Spleen (tissue), 11 donors: ENCODE measurements around the gene EP400. TPM values are rescaled to one million over a fixed set of nuclear protein-coding genes. Genes with fewer than 3 reads are reported as not detected.
A peak's percentile ranks its signal among the peaks of the same experiment; 100 is the strongest.

Source experiments
- DNase-seq: peaks from one replicate; pipeline ENCODE4 v3.0.0-alpha.2; 2020
- H3K27ac ChIP-seq, 8 donors: fragments of 200-600 bp; sonication (generic) in 7 of 8; 1 replicate in 4 of 8; 2 replicates in 4 of 8; pipeline versions ENCODE4 v1.5.0 to v1.8.0; 2016 to 2021; ENCODE audit warnings: inconsistent platforms in 4 of 8, mild to moderate bottlenecking in 4 of 8, moderate library complexity in 1 of 8
- H3K27me3 ChIP-seq, 7 donors: fragments of 200-600 bp; sonication (generic) in 6 of 7; replicated peaks in 1 of 7; 1 replicate in 4 of 7; 2 replicates in 3 of 7; pipeline versions ENCODE4 v1.5.0 to v1.8.0; 2016 to 2021; ENCODE audit warnings: inconsistent platforms in 3 of 7, mild to moderate bottlenecking in 1 of 7
- H3K36me3 ChIP-seq, 6 donors: fragments of 200-600 bp; sonication (generic) in 5 of 6; 1 replicate in 4 of 6; 2 replicates in 2 of 6; pipeline versions ENCODE4 v1.5.0 to v1.8.0; 2016 to 2021; ENCODE audit warnings: inconsistent platforms in 2 of 6
- H3K4me1 ChIP-seq, 6 donors: fragments of 200-600 bp; sonication (generic) in 5 of 6; 1 replicate in 3 of 6; 2 replicates in 3 of 6; pipeline versions ENCODE4 v1.5.0 to v1.8.0; 2016 to 2021; ENCODE audit warnings: inconsistent platforms in 3 of 6
- H3K4me3 ChIP-seq, 8 donors: fragments of 200-600 bp; sonication (generic) in 7 of 8; 1 replicate in 4 of 8; 2 replicates in 4 of 8; pipeline versions ENCODE4 v1.5.0 to v1.8.0; 2016 to 2021; ENCODE audit warnings: inconsistent platforms in 4 of 8, mild to moderate bottlenecking in 4 of 8, moderate library complexity in 2 of 8
- H3K9me3 ChIP-seq, 8 donors: fragments of 200-600 bp; sonication (generic) in 7 of 8; 1 replicate in 4 of 8; 2 replicates in 4 of 8; pipeline versions ENCODE4 v1.5.0 to v1.8.0; 2016 to 2021; ENCODE audit warnings: inconsistent platforms in 4 of 8
- CTCF ChIP-seq, 11 experiments: fragments of 200-600 bp in 7 of 11; fragments of 450-650 bp in 4 of 11; sonication (generic) in 4 of 11; IDR thresholded peaks in 8 of 11; conservative IDR thresholded peaks in 3 of 11; 1 replicate in 7 of 11; 2 replicates in 4 of 11; pipeline versions ENCODE4 v1.4.0 to v1.8.0; 2016 to 2021; ENCODE audit warnings: antibody characterized with exemption in 11 of 11, inconsistent platforms in 4 of 11, mild to moderate bottlenecking in 1 of 11
- POLR2A ChIP-seq, 3 donors: fragments of 450-650 bp; IDR thresholded peaks; one replicate each; pipeline ENCODE4 v1.5.1; 2017; ENCODE audit warnings: antibody characterized with exemption in 3 of 3, mild to moderate bottlenecking in 1 of 3
- POLR2AphosphoS5 ChIP-seq, 3 donors: sonication (generic); formaldehyde crosslinking; IDR thresholded peaks; one replicate each; pipeline ENCODE4 v1.5.1; 2017; ENCODE audit warnings: antibody characterized with exemption in 3 of 3
- WGBS, 5 donors: extraction: QIAGEN DNeasy Blood & Tissue Kit in 3 of 5; methylation state at CpG; one replicate each; pipeline versions ENCODE4 v1.1.5 to v1.1.7; 2013 to 2018; 5-methylcytosine and 5-hydroxymethylcytosine counted together
- intact Hi-C: fragments of 100-400 bp; cut with DNase I; formaldehyde crosslinking; loops from one replicate; pipeline ENCODE4 v1.15.0; 2023; ENCODE audit warnings: low total_unique reads
- polyA plus RNA-seq, 3 donors: library from polyadenylated mRNA; stranded (reverse); fragments of 200-250 nt; gene quantifications; one replicate each; pipeline ENCODE4 v1.2.1, GENCODE V29; 2013
- total RNA-seq, 7 donors: library from RNA; depleted of rRNA in 3 of 7; stranded (reverse); fragments of >200 nt in 3 of 7; fragmentation: NEBNext Ultra II Directional in 4 of 7; extraction: Animal tissue kit (Norgen Biotek cat#: 25700) in 4 of 7; gene quantifications; one replicate each; pipeline versions ENCODE4 v1.1.0 to v1.2.1, GENCODE V29; 2016 to 2021
- donor health status: healthy with polysubstance abuse.
- donor health status: DM: no; HTN: no; CAD: no; lungs with moderate emphysema.
- donor health status: DM: no; HTN: no; CAD: no.
- donor health status: Bipolar disorder and iron deficiency.
- donor health status: healthy.
- donor health status: DM: no; HTN: no; CAD: no.
- donor health status: DM: yes; HTN: yes; CAD: no.

The EP400 gene
- total and polyA plus RNA-seq, 10 donors = 11.8 to 70.2 (median 45.6) TPM

GRCh38 chr12:131994589-131994988 lies 44.8 kb downstream of the EP400 start:
- no peak overlapping the region for H3K4me3 ChIP-seq
- TF ChIP-seq POLR2A (IDR thresholded peaks at IDR 0.05) (no peak), CTCF (IDR thresholded peaks at IDR 0.05 in 8 of 11, conservative IDR thresholded peaks at IDR 0.05 in 3 of 11) (no peak), POLR2AphosphoS5 (IDR thresholded peaks at IDR 0.05) (no peak)
- no peak for DNase-seq
- H3K9me3 ChIP-seq = no peaks in the 10 kb centered on the region
- peaks cover 0 to 97% (median 66%) of the 10 kb centered on the region in 6 donors for H3K36me3 ChIP-seq
- no peaks in the 10 kb centered on the region for H3K27me3 ChIP-seq
- intact Hi-C loops = no loop called here
- H3K27ac ChIP-seq = no peak overlapping the region
- 67 to 79% (median 67%) methylated on average over 4 of the region's 4 CpGs for WGBS, 5 donors
- no peaks in the 10 kb centered on the region for H3K4me1 ChIP-seq

- 91 to 100% (median 98%) methylated on average over 1 of the region's 1 CpG for WGBS, 5 donors
- Histone ChIP-seq H3K27ac (no peak overlapping the region), H3K4me3 (no peak overlapping the region), H3K4me1 (peaks cover 0 to 3% (median 0%) of the 10 kb centered on the region in 6 donors), H3K36me3 (peaks cover 0 to 91% (median 21%) of the 10 kb centered on the region in 6 donors), H3K27me3 (no peaks in the 10 kb centered on the region), H3K9me3 (no peaks in the 10 kb centered on the region)
- intact Hi-C loops = no loop called here
- TF ChIP-seq POLR2A (IDR thresholded peaks at IDR 0.05) = no peak
- TF ChIP-seq CTCF (IDR thresholded peaks at IDR 0.05 in 8 of 11, conservative IDR thresholded peaks at IDR 0.05 in 3 of 11) = no peak
- TF ChIP-seq POLR2AphosphoS5 (IDR thresholded peaks at IDR 0.05) = no peak
- DNase-seq = no peak
Observed at GRCh38 chr12:132000286-132000872, 50.6 kb downstream of the EP400 start.

- Histone ChIP-seq H3K4me3 (no peak overlapping the region), H3K4me1 (peaks cover 0 to 3% (median 0%) of the 10 kb centered on the region in 6 donors), H3K9me3 (no peaks in the 10 kb centered on the region), H3K27ac (no peak overlapping the region), H3K27me3 (no peaks in the 10 kb centered on the region), H3K36me3 (peaks cover 0 to 95% (median 39%) of the 10 kb centered on the region in 6 donors)
- TF ChIP-seq CTCF (IDR thresholded peaks at IDR 0.05 in 8 of 11, conservative IDR thresholded peaks at IDR 0.05 in 3 of 11) (no peak), POLR2A (IDR thresholded peaks at IDR 0.05) (no peak), POLR2AphosphoS5 (IDR thresholded peaks at IDR 0.05) (no peak)
- DNase-seq = no peak
- WGBS, 5 donors = 73 to 89% (median 84%) methylated on average over 1 of the region's 1 CpG
- intact Hi-C loops = no loop called here
Observed at GRCh38 chr12:132003846-132004245, 54.1 kb downstream of the EP400 start.

- Histone ChIP-seq H3K27ac (no peak overlapping the region), H3K36me3 (peaks cover 0 to 95% (median 48%) of the 10 kb centered on the region in 6 donors), H3K9me3 (no peaks in the 10 kb centered on the region), H3K27me3 (no peaks in the 10 kb centered on the region), H3K4me1 (peaks cover 0 to 3% (median 0%) of the 10 kb centered on the region in 6 donors), H3K4me3 (no peak overlapping the region)
- TF ChIP-seq POLR2AphosphoS5 (IDR thresholded peaks at IDR 0.05) (no peak), POLR2A (IDR thresholded peaks at IDR 0.05) (no peak), CTCF (IDR thresholded peaks at IDR 0.05 in 8 of 11, conservative IDR thresholded peaks at IDR 0.05 in 3 of 11) (no peak)
- peak; percentile 51 for DNase-seq
- 97 to 98% (median 97%) methylated on average over 10 of the region's 10 CpGs for WGBS, 5 donors
- intact Hi-C loops = no loop called here
Observed at GRCh38 chr12:132004946-132005345, 55.2 kb downstream of the EP400 start.
